Karpas-422 (cell line): ENCODE results near the gene NUDT15. TPM values are rescaled to one million over a fixed set of nuclear protein-coding genes. Genes with fewer than 3 reads are reported as not detected.

Source experiments
- DNase-seq: peaks from one replicate; pipeline ENCODE4 v3.0.0-alpha.2; 2015
- H2AFZ ChIP-seq: fragments of 200-600 bp; sonication (generic); 2 replicates; pipeline ENCODE4 v1.6.1; 2014; ENCODE audit warnings: antibody characterized with exemption, low read length, mixed read lengths
- H3K27ac ChIP-seq: fragments of 200-600 bp; sonication (generic); 2 replicates; pipeline ENCODE4 v1.5.1; 2014; ENCODE audit warnings: mild to moderate bottlenecking, low read length, moderate library complexity
- H3K27me3 ChIP-seq: fragments of 200-600 bp; sonication (generic); 2 replicates; pipeline ENCODE4 v1.6.1; 2014; ENCODE audit warnings: low read length, mixed read lengths
- H3K36me3 ChIP-seq: fragments of 200-600 bp; sonication (generic); 2 replicates; pipeline ENCODE4 v1.6.1; 2014; ENCODE audit warnings: low read length, mixed read lengths; ENCODE audit not compliant: insufficient read depth
- H3K4me1 ChIP-seq: fragments of 200-600 bp; sonication (generic); 2 replicates; pipeline ENCODE4 v1.6.1; 2014; ENCODE audit warnings: mild to moderate bottlenecking, low read length, mixed read lengths
- H3K4me2 ChIP-seq: fragments of 200-600 bp; sonication (generic); 2 replicates; pipeline ENCODE4 v1.6.1; 2014; ENCODE audit warnings: low read length, low read depth, mild to moderate bottlenecking; ENCODE audit not compliant: poor library complexity, severe bottlenecking
- H3K4me3 ChIP-seq: fragments of 200-600 bp; sonication (generic); 2 replicates; pipeline ENCODE4 v1.5.1; 2014; ENCODE audit warnings: mild to moderate bottlenecking, antibody characterized with exemption, low read length, mixed read lengths
- H3K79me2 ChIP-seq: fragments of 200-600 bp; sonication (generic); 2 replicates; pipeline ENCODE4 v1.6.1; 2014; ENCODE audit warnings: mild to moderate bottlenecking, low read length, mixed read lengths
- H3K9ac ChIP-seq: fragments of 200-600 bp; sonication (generic); 2 replicates; pipeline ENCODE4 v1.6.0; 2014; ENCODE audit warnings: low read length
- H3K9me2 ChIP-seq: fragments of 200-600 bp; sonication (generic), shearing (Covaris generic); replicated peaks from 2 replicates; pipeline ENCODE4 v1.6.0; 2014; ENCODE audit warnings: mild to moderate bottlenecking, low read length, moderate library complexity; ENCODE audit not compliant: insufficient read depth
- H3K9me3 ChIP-seq: fragments of 300-700, 200-600 bp; sonication (generic); 2 replicates; pipeline ENCODE4 v1.6.1; 2014; ENCODE audit warnings: low read length, mixed read lengths
- H4K20me1 ChIP-seq: fragments of 200-600 bp; sonication (generic); 2 replicates; pipeline ENCODE4 v1.6.1; 2014; ENCODE audit warnings: mild to moderate bottlenecking, antibody characterized with exemption, low read length, low read depth; ENCODE audit not compliant: insufficient read depth
- total RNA-seq: library from RNA; depleted of rRNA; stranded (reverse); fragments of >200 nt; shearing (Covaris generic); gene quantifications from 2 replicates; pipeline ENCODE4 v1.2.3, GENCODE V29; 2014; ENCODE audit warnings: low replicate concordance

The NUDT15 gene
- total RNA-seq, 1 experiment from 2014 or later = 22.6 TPM

GRCh38 chr13:48018637-48019036 lies 18.9 kb upstream of the NUDT15 start:
- H3K4me3 ChIP-seq = no peak overlapping the region
- no peaks in the 10 kb centered on the region for H3K9me3 ChIP-seq
- no peaks in the 10 kb centered on the region for H3K79me2 ChIP-seq
- H3K36me3 ChIP-seq = no peaks in the 10 kb centered on the region
- no peak overlapping the region for H3K9ac ChIP-seq
- no peaks in the 10 kb centered on the region for H3K27me3 ChIP-seq
- no peak overlapping the region for H3K27ac ChIP-seq
- no peak for DNase-seq
- no peaks in the 10 kb centered on the region for H3K9me2 ChIP-seq
- H3K4me1 ChIP-seq = no peaks in the 10 kb centered on the region
- no peak overlapping the region for H2AFZ ChIP-seq
- H4K20me1 ChIP-seq = no peaks in the 10 kb centered on the region
- H3K4me2 ChIP-seq = no peak overlapping the region

GRCh38 chr13:48019796-48020195 lies 17.7 kb upstream of the NUDT15 start:
- no peak overlapping the region for H3K4me3 ChIP-seq
- H2AFZ ChIP-seq = no peak overlapping the region
- no peaks in the 10 kb centered on the region for H3K4me1 ChIP-seq
- H3K27me3 ChIP-seq = no peaks in the 10 kb centered on the region
- no peak for DNase-seq
- H3K79me2 ChIP-seq = no peaks in the 10 kb centered on the region
- no peaks in the 10 kb centered on the region for H3K9me3 ChIP-seq
- H3K27ac ChIP-seq = no peak overlapping the region
- H4K20me1 ChIP-seq = no peaks in the 10 kb centered on the region
- H3K4me2 ChIP-seq = no peak overlapping the region
- no peaks in the 10 kb centered on the region for H3K36me3 ChIP-seq
- no peak overlapping the region for H3K9ac ChIP-seq
- H3K9me2 ChIP-seq = no peaks in the 10 kb centered on the region

GRCh38 chr13:48028066-48028465 lies 9.5 kb upstream of the NUDT15 start:
- no peaks in the 10 kb centered on the region for H3K79me2 ChIP-seq
- H3K27me3 ChIP-seq = no peaks in the 10 kb centered on the region
- H3K9ac ChIP-seq = no peak overlapping the region
- H3K4me1 ChIP-seq = no peaks in the 10 kb centered on the region
- no peak overlapping the region for H2AFZ ChIP-seq
- H3K4me2 ChIP-seq = no peak overlapping the region
- H4K20me1 ChIP-seq = no peaks in the 10 kb centered on the region
- no peaks in the 10 kb centered on the region for H3K36me3 ChIP-seq
- no peaks in the 10 kb centered on the region for H3K9me2 ChIP-seq
- no peak overlapping the region for H3K4me3 ChIP-seq
- DNase-seq = no peak
- H3K9me3 ChIP-seq = peaks cover 10% of the 10 kb centered on the region
- H3K27ac ChIP-seq = no peak overlapping the region

- H2AFZ ChIP-seq = no peak overlapping the region
- DNase-seq = no peak
- no peak overlapping the region for H3K4me2 ChIP-seq
- H3K79me2 ChIP-seq = no peaks in the 10 kb centered on the region
- no peaks in the 10 kb centered on the region for H4K20me1 ChIP-seq
- H3K9ac ChIP-seq = no peak overlapping the region
- no peaks in the 10 kb centered on the region for H3K4me1 ChIP-seq
- no peaks in the 10 kb centered on the region for H3K9me2 ChIP-seq
- peaks cover 10% of the 10 kb centered on the region for H3K9me3 ChIP-seq
- peaks cover 4% of the 10 kb centered on the region; the same call in 1 of the 2 replicates for H3K36me3 ChIP-seq
- H3K4me3 ChIP-seq = no peak overlapping the region
- no peak overlapping the region for H3K27ac ChIP-seq
- H3K27me3 ChIP-seq = no peaks in the 10 kb centered on the region
Measured at GRCh38 chr13:48029859-48030258, 7.7 kb upstream of the NUDT15 start.

GRCh38 chr13:48038761-48039160 lies 1.2 kb downstream of the NUDT15 start:
- Histone ChIP-seq H3K9me3 (no peaks in the 10 kb centered on the region), H3K27ac (peak overlapping the region; percentile 88), H3K27me3 (no peaks in the 10 kb centered on the region), H3K9me2 (no peaks in the 10 kb centered on the region), H3K4me3 (peak overlapping the region; percentile 92), H3K9ac (peak overlapping the region; percentile 87), H4K20me1 (no peaks in the 10 kb centered on the region), H3K4me2 (peak overlapping the region; percentile 90), H3K36me3 (peaks cover 35% of the 10 kb centered on the region), H3K4me1 (peaks cover 27% of the 10 kb centered on the region), H2AFZ (no peak overlapping the region), H3K79me2 (peaks cover 66% of the 10 kb centered on the region)
- peak; percentile 58 for DNase-seq

- Histone ChIP-seq H3K27me3 (no peaks in the 10 kb centered on the region), H3K79me2 (peaks cover 76% of the 10 kb centered on the region), H3K9ac (no peak overlapping the region), H3K9me3 (no peaks in the 10 kb centered on the region), H3K9me2 (no peaks in the 10 kb centered on the region), H3K4me1 (peaks cover 27% of the 10 kb centered on the region), H4K20me1 (0 out of 2 replicates have a peak, but pooled peaks cover 4% of the 10 kb centered on the region), H2AFZ (no peak overlapping the region), H3K4me2 (no peak overlapping the region), H3K27ac (no peak overlapping the region), H3K36me3 (peaks cover 38% of the 10 kb centered on the region), H3K4me3 (no peak overlapping the region)
- no peak for DNase-seq
Measured at GRCh38 chr13:48040049-48040448, 2.5 kb downstream of the NUDT15 start.

- Histone ChIP-seq H3K4me2 (no peak overlapping the region), H4K20me1 (0 out of 2 replicates have a peak, but pooled peaks cover 4% of the 10 kb centered on the region), H3K9me3 (no peaks in the 10 kb centered on the region), H3K9ac (no peak overlapping the region), H3K36me3 (peaks cover 47% of the 10 kb centered on the region), H3K27ac (no peak overlapping the region), H2AFZ (no peak overlapping the region), H3K9me2 (no peaks in the 10 kb centered on the region), H3K4me3 (no peak overlapping the region), H3K79me2 (peaks cover 80% of the 10 kb centered on the region), H3K4me1 (peaks cover 24% of the 10 kb centered on the region), H3K27me3 (no peaks in the 10 kb centered on the region)
- no peak for DNase-seq
Measured at GRCh38 chr13:48040896-48041295, 3.4 kb downstream of the NUDT15 start.

- peaks cover 78% of the 10 kb centered on the region for H3K79me2 ChIP-seq
- H2AFZ ChIP-seq = no peak overlapping the region
- 0 out of 2 replicates have a peak, but pooled peaks cover 4% of the 10 kb centered on the region for H4K20me1 ChIP-seq
- no peak overlapping the region for H3K4me3 ChIP-seq
- no peaks in the 10 kb centered on the region for H3K27me3 ChIP-seq
- no peaks in the 10 kb centered on the region for H3K9me2 ChIP-seq
- no peak overlapping the region for H3K9ac ChIP-seq
- peaks cover 11% of the 10 kb centered on the region for H3K4me1 ChIP-seq
- H3K36me3 ChIP-seq = peaks cover 53% of the 10 kb centered on the region
- no peaks in the 10 kb centered on the region for H3K9me3 ChIP-seq
- DNase-seq = no peak
- H3K27ac ChIP-seq = no peak overlapping the region
- H3K4me2 ChIP-seq = no peak overlapping the region
Measured at GRCh38 chr13:48042894-48043293, 5.4 kb downstream of the NUDT15 start.
